H9 (cell line): ENCODE results near the gene TGM4. TPM values are rescaled to one million over a fixed set of nuclear protein-coding genes. Genes with fewer than 3 reads are reported as not detected.

Source experiments
- DNase-seq: peaks from one replicate; pipeline ENCODE4 v3.0.0-alpha.2; 2017
- H2AFZ ChIP-seq: one replicate; pipeline ENCODE4 v1.6.1; 2013; ENCODE audit warnings: mild to moderate bottlenecking, low read length, control low read depth, moderate library complexity
- H2AK5ac ChIP-seq: 2 replicates; pipeline ENCODE4 v1.6.1; 2013; ENCODE audit warnings: low read length, control low read depth, mixed read lengths; ENCODE audit not compliant: insufficient read length
- H2BK120ac ChIP-seq: one replicate; pipeline ENCODE4 v1.6.1; 2013; ENCODE audit warnings: low read depth, mild to moderate bottlenecking, low read length, control low read depth, inconsistent platforms; ENCODE audit not compliant: poor library complexity, severe bottlenecking
- H2BK12ac ChIP-seq: 2 replicates; pipeline ENCODE4 v1.6.1; 2013; ENCODE audit warnings: low read length, control low read depth, mixed read lengths, low read depth; ENCODE audit not compliant: insufficient read length
- H2BK15ac ChIP-seq: 2 replicates; pipeline ENCODE4 v1.6.1; 2013; ENCODE audit warnings: low read depth, low read length, control low read depth
- H2BK20ac ChIP-seq: one replicate; pipeline ENCODE4 v1.6.1; 2013; ENCODE audit warnings: low read depth, mild to moderate bottlenecking, low read length, control low read depth, inconsistent platforms; ENCODE audit not compliant: poor library complexity, severe bottlenecking
- H2BK5ac ChIP-seq: 2 replicates; pipeline ENCODE4 v1.6.1; 2013; ENCODE audit warnings: low read length, control low read depth, mixed read lengths; ENCODE audit not compliant: insufficient read length
- H3K14ac ChIP-seq: 2 replicates; pipeline ENCODE4 v1.6.1; 2013; ENCODE audit warnings: low read length, control low read depth; ENCODE audit not compliant: insufficient read depth
- H3K18ac ChIP-seq: 2 replicates; pipeline ENCODE4 v1.6.1; 2013; ENCODE audit warnings: low read depth, mild to moderate bottlenecking, mixed read lengths, low read length, control low read depth; ENCODE audit not compliant: insufficient read length
- H3K23ac ChIP-seq: 2 replicates; pipeline ENCODE4 v1.6.1; 2013; ENCODE audit warnings: low read length, control low read depth, mixed read lengths, low read depth; ENCODE audit not compliant: insufficient read length
- H3K23me2 ChIP-seq: 2 replicates; pipeline ENCODE4 v1.6.1; 2013; ENCODE audit warnings: low read depth, mild to moderate bottlenecking, mixed read lengths, low read length, control low read depth; ENCODE audit not compliant: insufficient read length, poor library complexity, severe bottlenecking
- H3K27ac ChIP-seq: 2 replicates; pipeline ENCODE4 v1.5.1; 2013; ENCODE audit warnings: low read length, control low read depth, mixed read lengths, low read depth; ENCODE audit not compliant: insufficient read length
- H3K27me3 ChIP-seq: 2 replicates; pipeline ENCODE4 v1.6.1; 2013; ENCODE audit warnings: low read length, control low read depth, inconsistent platforms; ENCODE audit not compliant: insufficient read depth
- H3K4ac ChIP-seq: 2 replicates; pipeline ENCODE4 v1.6.1; 2013; ENCODE audit warnings: low read depth, mild to moderate bottlenecking, control low read depth, inconsistent platforms, low read length, moderate library complexity
- H3K4me1 ChIP-seq: 2 replicates; pipeline ENCODE4 v1.6.1; 2013; ENCODE audit warnings: low read length, control low read depth, inconsistent platforms; ENCODE audit not compliant: insufficient read depth
- H3K4me2 ChIP-seq: 2 replicates; pipeline ENCODE4 v1.6.1; 2013; ENCODE audit warnings: low read length, control low read depth, mixed read lengths; ENCODE audit not compliant: insufficient read length, insufficient read depth
- H3K56ac ChIP-seq: 2 replicates; pipeline ENCODE4 v1.6.1; 2013; ENCODE audit warnings: low read depth, mild to moderate bottlenecking, mixed read lengths, low read length, control low read depth; ENCODE audit not compliant: insufficient read length
- H3K79me1 ChIP-seq: 2 replicates; pipeline ENCODE4 v1.6.1; 2013; ENCODE audit warnings: low read depth, mild to moderate bottlenecking, moderate library complexity, low read length, control low read depth, inconsistent platforms; ENCODE audit not compliant: insufficient read depth, poor library complexity, severe bottlenecking
- H3K79me2 ChIP-seq: 2 replicates; pipeline ENCODE4 v1.6.1; 2013; ENCODE audit warnings: low read length, control low read depth, inconsistent platforms; ENCODE audit not compliant: insufficient read depth
- H3K9ac ChIP-seq: 2 replicates; pipeline ENCODE4 v1.6.1; 2013; ENCODE audit warnings: low read length, control low read depth, mixed read lengths; ENCODE audit not compliant: insufficient read length; ENCODE audit errors: extremely low read depth
- H3K9me3 ChIP-seq: one replicate; pipeline ENCODE4 v1.6.1; 2013; ENCODE audit warnings: low read depth, low read length, inconsistent platforms; ENCODE audit not compliant: control insufficient read depth
- H3T11ph ChIP-seq: one replicate; pipeline ENCODE4 v1.6.1; 2013; ENCODE audit warnings: mild to moderate bottlenecking, low read length, control low read depth, inconsistent platforms
- H4K20me1 ChIP-seq: one replicate; pipeline ENCODE4 v1.6.1; 2013; ENCODE audit not compliant: control insufficient read depth, insufficient read length, insufficient read depth
- H4K5ac ChIP-seq: 2 replicates; pipeline ENCODE4 v1.6.1; 2013; ENCODE audit warnings: low read depth, mild to moderate bottlenecking, mixed read lengths, low read length, control low read depth; ENCODE audit not compliant: insufficient read length
- H4K8ac ChIP-seq: replicated peaks from 2 replicates; pipeline ENCODE4 v1.6.1; 2013; ENCODE audit warnings: low read length, control low read depth, mixed read lengths, low read depth; ENCODE audit not compliant: insufficient read length
- H4K91ac ChIP-seq: 2 replicates; pipeline ENCODE4 v1.6.1; 2013; ENCODE audit warnings: low read depth, mild to moderate bottlenecking, moderate library complexity, mixed read lengths, low read length, control low read depth; ENCODE audit not compliant: insufficient read length
- H3K27ac Mint-ChIP-seq, 3 experiments: 2 replicates in 2 of 3; 3 replicates in 1 of 3; pipeline ENCODE4 v1.8.0; 2020 to 2021; ENCODE audit warnings: mixed read lengths in 3 of 3, mild to moderate bottlenecking in 1 of 3, moderate library complexity in 1 of 3
- H3K27me3 Mint-ChIP-seq: 2 replicates; pipeline ENCODE4 v1.8.0; 2021; ENCODE audit warnings: low read depth, mild to moderate bottlenecking, moderate library complexity, mixed read lengths
- H3K36me3 Mint-ChIP-seq, 3 experiments: 2 replicates in 2 of 3; 3 replicates in 1 of 3; pipeline ENCODE4 v1.8.0; 2020 to 2021; ENCODE audit warnings: low read depth in 3 of 3, mixed read lengths in 3 of 3; ENCODE audit not compliant: insufficient read depth in 1 of 3
- H3K4me1 Mint-ChIP-seq, 2 experiments: 2 replicates each; pipeline ENCODE4 v1.8.0; 2020; ENCODE audit warnings: mixed read lengths in 2 of 2
- H3K4me3 Mint-ChIP-seq, 2 experiments: 2 replicates in 1 of 2; 3 replicates in 1 of 2; pipeline ENCODE4 v1.8.0; 2020 to 2021; ENCODE audit warnings: mild to moderate bottlenecking in 2 of 2, mixed read lengths in 2 of 2, moderate library complexity in 1 of 2
- H3K9me3 Mint-ChIP-seq, 2 experiments: 2 replicates in 1 of 2; 3 replicates in 1 of 2; pipeline ENCODE4 v1.8.0; 2020; ENCODE audit warnings: mild to moderate bottlenecking in 2 of 2, mixed read lengths in 2 of 2, moderate library complexity in 1 of 2
- CTCF ChIP-seq: fragments of 200-600 bp; sonication (generic); conservative IDR thresholded peaks from 3 replicates; pipeline ENCODE4 v1.8.0; 2021; ENCODE audit warnings: antibody characterized with exemption, mild to moderate bottlenecking
- WGBS: extraction: QIAGEN DNeasy Blood & Tissue Kit; methylation state at CpG from one replicate; pipeline ENCODE4 v1.1.7; 2013; ENCODE audit warnings: missing lambda C conversion rate, low lambda C conversion rate, mixed read lengths; ENCODE audit not compliant: insufficient read length; ENCODE audit errors: extremely low coverage; 5-methylcytosine and 5-hydroxymethylcytosine counted together
- total RNA-seq: library from RNA; stranded (reverse); gene quantifications from 2 replicates; pipeline ENCODE4 v1.2.1, GENCODE V29; 2021

TGM4 gene
- total RNA-seq, 1 experiment from 2014 or later: not detected

DNA sequence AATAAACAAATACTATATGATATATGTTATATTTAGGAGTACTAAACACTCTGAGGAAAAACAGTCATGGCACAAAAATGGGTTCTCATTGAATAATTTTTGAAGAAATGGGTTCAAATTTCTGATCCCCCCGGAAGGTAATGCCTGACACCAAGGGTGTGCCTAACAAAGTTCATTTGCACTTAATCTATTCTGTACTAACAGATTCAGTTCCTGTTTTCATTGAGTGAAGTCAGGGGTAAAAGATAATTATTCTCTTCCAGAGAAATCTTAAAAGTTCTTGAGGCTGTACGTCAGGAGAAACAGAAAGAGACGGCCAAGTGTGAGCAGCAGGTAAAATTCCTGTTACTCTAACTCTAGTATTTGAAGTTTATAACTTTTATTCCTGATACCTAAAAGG is 47.2 kb upstream of the TGM4 start:
- no peak overlapping the region for H3K14ac ChIP-seq
- H2BK15ac ChIP-seq: no peak overlapping the region
- no CpG with 5 or more reads among the region's 3 CpGs for WGBS
- no peak overlapping the region for H3K4me2 ChIP-seq
- no peak overlapping the region for H3K56ac ChIP-seq
- H3K4me1 ChIP-seq: no peaks in the 10 kb centered on the region
- no peak overlapping the region for H3K4ac ChIP-seq
- TF ChIP-seq CTCF: no peak
- H2BK12ac ChIP-seq: no peak overlapping the region
- H3K79me2 ChIP-seq: no peaks in the 10 kb centered on the region
- Mint-ChIP-seq H3K9me3 (peaks cover 9 to 11% of the 10 kb centered on the region in 2 experiments), H3K4me1 (no peaks in the 10 kb centered on the region), H3K36me3 (peaks cover 50 to 83% (median 81%) of the 10 kb centered on the region in 3 experiments), H3K4me3 (no peak overlapping the region), H3K27me3 (no peaks in the 10 kb centered on the region; the same call in 1 of the 2 replicates), H3K27ac (no peak overlapping the region)
- no peaks in the 10 kb centered on the region for H3K23me2 ChIP-seq
- no peak overlapping the region for H3K18ac ChIP-seq
- H3K9me3 ChIP-seq: no peaks in the 10 kb centered on the region
- no peak for DNase-seq
- no peak overlapping the region for H4K5ac ChIP-seq
- no peak overlapping the region for H2BK20ac ChIP-seq
- H2AK5ac ChIP-seq: no peak overlapping the region
- no peak overlapping the region for H3K9ac ChIP-seq
- no peaks in the 10 kb centered on the region for H3K27me3 ChIP-seq
- no peak overlapping the region for H2BK5ac ChIP-seq
- no peak overlapping the region for H3K23ac ChIP-seq
- H4K8ac ChIP-seq: no peak overlapping the region
- H3T11ph ChIP-seq: no peak overlapping the region
- H2BK120ac ChIP-seq: no peak overlapping the region
- no peaks in the 10 kb centered on the region for H3K79me1 ChIP-seq
- no peak overlapping the region for H3K27ac ChIP-seq
- no peak overlapping the region for H2AFZ ChIP-seq
- H4K20me1 ChIP-seq: no peaks in the 10 kb centered on the region
- no peak overlapping the region for H4K91ac ChIP-seq
